IMR-90 (cell line): ENCODE measurements around the gene CNDP2. TPM values are rescaled to one million over a fixed set of nuclear protein-coding genes. Genes with fewer than 3 reads are reported as not detected.

Experiments
- ATAC-seq: fragments of 200-7000 bp; cut with Tn5 transposase; 2 replicates; pipeline ENCODE4 v1.9.1; 2020; ENCODE audit warnings: low read depth, mild to moderate bottlenecking, moderate library complexity
- BruUV-seq: library from RNA; stranded (reverse); fragments of 400-500 nt; replicated peaks from 2 replicates; lab custom pipeline; 2021; lab: Mats Ljungman, UMichigan
- CTCF ChIA-PET: fragments of 300-600 bp; formaldehyde crosslinking; extraction: SDS; loops from one replicate; lab custom pipeline; 2021; ENCODE audit warnings: antibody characterized with exemption; lab: Yijun Ruan, JAX
- POLR2A ChIA-PET: fragments of 300-600 bp; sonication (Branson Sonifier 250); formaldehyde crosslinking; loops from one replicate; lab custom pipeline; 2022; ENCODE audit warnings: antibody characterized with exemption; ENCODE audit not compliant: unreplicated experiment; lab: Charles Lee
- DNase-seq: peaks from one replicate; pipeline ENCODE4 v3.0.0; 2013
- H2AFZ ChIP-seq: replicated peaks from 2 replicates; pipeline ENCODE3; 2013; ENCODE audit warnings: low read length, mild to moderate bottlenecking; ENCODE audit not compliant: poor library complexity
- H2AK5ac ChIP-seq: 2 replicates; pipeline ENCODE4 v1.6.1; 2013; ENCODE audit warnings: low read depth, low read length, inconsistent platforms
- H2AK9ac ChIP-seq: replicated peaks from 2 replicates; pipeline ENCODE3; 2013; ENCODE audit warnings: mild to moderate bottlenecking, low read depth, low read length, moderate library complexity; ENCODE audit not compliant: poor library complexity
- H2BK120ac ChIP-seq: 2 replicates; pipeline ENCODE4 v1.6.1; 2013; ENCODE audit warnings: low read depth, low read length, inconsistent platforms
- H2BK15ac ChIP-seq: 3 replicates; pipeline ENCODE4 v1.6.1; 2013; ENCODE audit warnings: low read depth, low read length, inconsistent platforms
- H2BK20ac ChIP-seq: 2 replicates; pipeline ENCODE4 v1.6.1; 2013; ENCODE audit warnings: low read depth, mild to moderate bottlenecking, inconsistent platforms, low read length, moderate library complexity
- H2BK5ac ChIP-seq: 2 replicates; pipeline ENCODE4 v1.6.1; 2013; ENCODE audit warnings: mild to moderate bottlenecking, low read depth, low read length, inconsistent platforms; ENCODE audit not compliant: poor library complexity, severe bottlenecking
- H3K14ac ChIP-seq: replicated peaks from 2 replicates; pipeline ENCODE4 v1.6.1; 2013; ENCODE audit warnings: low read depth, low read length, inconsistent platforms
- H3K18ac ChIP-seq: 2 replicates; pipeline ENCODE4 v1.6.1; 2013; ENCODE audit warnings: low read depth, low read length, control low read depth
- H3K23ac ChIP-seq: 2 replicates; pipeline ENCODE4 v1.6.1; 2013; ENCODE audit warnings: low read depth, low read length, inconsistent platforms
- H3K27ac ChIP-seq: 2 replicates; pipeline ENCODE4 v1.5.1; 2013; ENCODE audit warnings: mild to moderate bottlenecking, control low read depth, low read length; ENCODE audit not compliant: insufficient read depth
- H3K27me3 ChIP-seq: 2 replicates; pipeline ENCODE4 v1.6.1; 2013; ENCODE audit warnings: low read length; ENCODE audit not compliant: control insufficient read depth, insufficient read depth
- H3K36me3 ChIP-seq: 2 replicates; pipeline ENCODE4 v1.6.1; 2013; ENCODE audit warnings: low read length, mixed read lengths; ENCODE audit not compliant: control insufficient read depth, insufficient read depth
- H3K4ac ChIP-seq: 2 replicates; pipeline ENCODE4 v1.6.1; 2013; ENCODE audit warnings: low read depth, low read length, inconsistent platforms
- H3K4me1 ChIP-seq: 2 replicates; pipeline ENCODE4 v1.6.1; 2013; ENCODE audit warnings: low read length, mixed read lengths; ENCODE audit not compliant: control insufficient read depth, insufficient read depth
- H3K4me2 ChIP-seq: 2 replicates; pipeline ENCODE4 v1.6.1; 2013; ENCODE audit warnings: low read depth, mild to moderate bottlenecking, control low read depth, low read length, moderate library complexity
- H3K4me3 ChIP-seq: 2 replicates; pipeline ENCODE4 v1.5.1; 2013; ENCODE audit warnings: low read depth, mild to moderate bottlenecking, control low read depth, low read length, moderate library complexity; ENCODE audit not compliant: insufficient read depth
- H3K56ac ChIP-seq: 2 replicates; pipeline ENCODE4 v1.6.1; 2013; ENCODE audit warnings: low read length, inconsistent platforms; ENCODE audit not compliant: insufficient read depth; ENCODE audit errors: extremely low read depth
- H3K79me1 ChIP-seq, 2 experiments: 2 replicates each; pipeline ENCODE4 v1.6.1; 2013; ENCODE audit warnings: low read length in 2 of 2, inconsistent platforms in 1 of 2, low read depth in 1 of 2
- H3K9ac ChIP-seq: 2 replicates; pipeline ENCODE4 v1.6.1; 2013; ENCODE audit warnings: low read depth, low read length, control low read depth
- H3K9me1 ChIP-seq: 2 replicates; pipeline ENCODE4 v1.6.1; 2013; ENCODE audit warnings: low read length, inconsistent platforms; ENCODE audit not compliant: insufficient read depth
- H3K9me3 ChIP-seq: 2 replicates; pipeline ENCODE4 v1.6.1; 2013; ENCODE audit warnings: low read length; ENCODE audit not compliant: control insufficient read depth, insufficient read depth
- H4K20me1 ChIP-seq: 2 replicates; pipeline ENCODE4 v1.6.1; 2013; ENCODE audit warnings: low read length, inconsistent platforms; ENCODE audit not compliant: insufficient read depth
- H4K5ac ChIP-seq: 2 replicates; pipeline ENCODE4 v1.6.1; 2013; ENCODE audit warnings: mild to moderate bottlenecking, low read depth, low read length, control low read depth
- H4K8ac ChIP-seq, 2 experiments: 2 replicates each; pipeline ENCODE4 v1.6.1; 2013; ENCODE audit warnings: low read depth in 2 of 2, low read length in 2 of 2, control low read depth in 1 of 2, inconsistent platforms in 1 of 2
- H4K91ac ChIP-seq: 2 replicates; pipeline ENCODE4 v1.6.1; 2013; ENCODE audit warnings: low read depth, low read length, inconsistent platforms; ENCODE audit not compliant: insufficient read depth
- BHLHE40 ChIP-seq: fragments of 150-350 bp; IDR thresholded peaks from 2 replicates; pipeline ENCODE4 v1.6.1; 2016; ENCODE audit warnings: mild to moderate bottlenecking, low read depth, low read length
- CHD1 ChIP-seq: IDR thresholded peaks from 2 replicates; pipeline ENCODE4 v1.6.1; 2012; ENCODE audit warnings: low read depth, low read length, improper control_type of control experiment
- MAFK ChIP-seq: IDR thresholded peaks from 2 replicates; pipeline ENCODE4 v1.6.1; 2012; ENCODE audit warnings: low read depth, low read length, improper control_type of control experiment
- MAZ ChIP-seq: IDR thresholded peaks from 2 replicates; pipeline ENCODE4 v1.6.1; 2012; ENCODE audit warnings: low read depth, mild to moderate bottlenecking, low read length, improper control_type of control experiment, moderate library complexity, borderline replicate concordance
- NFE2L2 ChIP-seq: fragments of 150-350 bp; IDR thresholded peaks from 2 replicates; pipeline ENCODE4 v1.6.1; 2016; ENCODE audit warnings: low read depth, mild to moderate bottlenecking, low read length
- POLR2A ChIP-seq: IDR thresholded peaks from 2 replicates; pipeline ENCODE4 v1.6.1; 2012; ENCODE audit warnings: mild to moderate bottlenecking, low read depth, low read length
- RAD21 ChIP-seq: IDR thresholded peaks from 2 replicates; pipeline ENCODE4 v1.6.1; 2012; ENCODE audit warnings: low read length, improper control_type of control experiment
- SMC3 ChIP-seq: fragments of 150-350 bp; IDR thresholded peaks from 2 replicates; pipeline ENCODE4 v1.6.1; 2016; ENCODE audit warnings: low read depth, mild to moderate bottlenecking, antibody characterized with exemption, low read length, moderate library complexity
- WGBS, 2 experiments: methylation state at CpG; one replicate each; pipeline versions ENCODE4 v1.1.5 to v1.1.7; 2013; ENCODE audit warnings: missing lambda C conversion rate in 2 of 2; ENCODE audit not compliant: insufficient read length in 1 of 2; ENCODE audit errors: extremely low coverage in 2 of 2; 5-methylcytosine and 5-hydroxymethylcytosine counted together
- dilution Hi-C: fragments of 300-500 bp; cut with HindIII; formaldehyde crosslinking; loops from one replicate; pipeline ENCODE4 v1.14.3; 2018; ENCODE audit warnings: low sequenced_read_pairs; ENCODE audit not compliant: unreplicated experiment
- in situ Hi-C: fragments of 300-500 bp; cut with MboI; formaldehyde crosslinking; loops from 3 replicates; pipeline ENCODE4 v1.14.3; 2019; ENCODE audit warnings: low sequenced_read_pairs, inconsistent platforms, mixed read lengths
- intact Hi-C: fragments of 100-400 bp; cut with micrococcal nuclease; formaldehyde crosslinking; loops from 2 replicates; pipeline ENCODE4 v1.10.0; 2022
- polyA plus RNA-seq, 3 experiments: library from polyadenylated mRNA; depleted of rRNA; stranded (reverse); fragments of >200 nt; gene quantifications; 2 replicates each; pipeline ENCODE4 v1.2.3, GENCODE V29; 2012; ENCODE audit warnings: low replicate concordance in 1 of 3
- total RNA-seq: library from RNA; depleted of rRNA; stranded (reverse); fragments of >200 nt; gene quantifications from 2 replicates; pipeline ENCODE4 v1.2.3, GENCODE V29; 2012
- TF ChIP-seq, protein P1 (sequence below): conservative IDR thresholded peaks from 2 replicates; pipeline ENCODE4 v1.5.1; 2012; ENCODE audit warnings: mild to moderate bottlenecking, low read depth, low read length, improper control_type of control experiment
- TF ChIP-seq, protein P2 (sequence below): fragments of 150-350 bp; IDR thresholded peaks from 2 replicates; pipeline ENCODE4 v1.6.1; 2016; ENCODE audit warnings: low read depth, mild to moderate bottlenecking, low read length, moderate library complexity, borderline replicate concordance
- TF ChIP-seq, protein P3 (sequence below): fragments of 150-350 bp; IDR thresholded peaks from 2 replicates; pipeline ENCODE4 v1.6.1; 2017; ENCODE audit warnings: mild to moderate bottlenecking, antibody characterized with exemption, low read length, low read depth

CNDP2 gene
- total and polyA plus RNA-seq, 2 of the 4 experiments (the other 2 are of a cell fraction), result 52.0 to 67.9 TPM

DNA sequence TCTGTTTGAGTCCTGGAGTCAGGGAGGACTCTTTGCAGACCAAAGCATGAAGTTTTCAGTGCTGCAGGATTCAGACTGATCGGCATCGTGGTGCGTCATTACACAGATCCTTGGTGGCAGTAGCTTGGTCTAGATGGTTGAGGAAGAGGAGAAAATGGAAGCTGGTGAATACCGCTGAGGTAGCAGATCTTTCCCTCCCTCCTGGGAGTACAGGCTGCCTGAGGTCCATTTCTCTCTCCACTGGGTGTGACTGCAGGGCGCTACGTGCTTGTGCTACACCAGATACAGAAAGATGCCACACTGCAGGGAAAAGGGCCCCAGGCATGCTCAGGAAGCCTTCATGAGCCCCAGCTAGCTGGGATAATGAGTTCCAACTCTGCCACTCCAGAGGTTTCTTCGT is 34.9 kb downstream of the CNDP2 start:
- Histone ChIP-seq H3K9me3 (no peaks in the 10 kb centered on the region), H3K9me1 (no peaks in the 10 kb centered on the region), H4K20me1 (no peaks in the 10 kb centered on the region), H3K23ac (no peak overlapping the region), H3K27me3 (peaks cover 16% of the 10 kb centered on the region), H4K91ac (no peak overlapping the region), H3K4me1 (no peaks in the 10 kb centered on the region), H4K5ac (no peak overlapping the region), H3K18ac (no peak overlapping the region), H3K56ac (no peak overlapping the region), H2AK9ac (no peak overlapping the region), H2BK120ac (no peak overlapping the region), H4K8ac (no peak overlapping the region), H3K9ac (no peak overlapping the region), H3K79me1 (no peaks in the 10 kb centered on the region), H3K4me2 (no peak overlapping the region), H2AK5ac (no peak overlapping the region), H2BK15ac (no peak overlapping the region), H2AFZ (no peak overlapping the region), H3K14ac (no peak overlapping the region), H3K36me3 (no peaks in the 10 kb centered on the region), H2BK5ac (no peak overlapping the region), H3K27ac (no peak overlapping the region), H2BK20ac (no peak overlapping the region), H3K4me3 (no peak overlapping the region), H3K4ac (no peak overlapping the region)
- TF ChIP-seq, protein P1, sequence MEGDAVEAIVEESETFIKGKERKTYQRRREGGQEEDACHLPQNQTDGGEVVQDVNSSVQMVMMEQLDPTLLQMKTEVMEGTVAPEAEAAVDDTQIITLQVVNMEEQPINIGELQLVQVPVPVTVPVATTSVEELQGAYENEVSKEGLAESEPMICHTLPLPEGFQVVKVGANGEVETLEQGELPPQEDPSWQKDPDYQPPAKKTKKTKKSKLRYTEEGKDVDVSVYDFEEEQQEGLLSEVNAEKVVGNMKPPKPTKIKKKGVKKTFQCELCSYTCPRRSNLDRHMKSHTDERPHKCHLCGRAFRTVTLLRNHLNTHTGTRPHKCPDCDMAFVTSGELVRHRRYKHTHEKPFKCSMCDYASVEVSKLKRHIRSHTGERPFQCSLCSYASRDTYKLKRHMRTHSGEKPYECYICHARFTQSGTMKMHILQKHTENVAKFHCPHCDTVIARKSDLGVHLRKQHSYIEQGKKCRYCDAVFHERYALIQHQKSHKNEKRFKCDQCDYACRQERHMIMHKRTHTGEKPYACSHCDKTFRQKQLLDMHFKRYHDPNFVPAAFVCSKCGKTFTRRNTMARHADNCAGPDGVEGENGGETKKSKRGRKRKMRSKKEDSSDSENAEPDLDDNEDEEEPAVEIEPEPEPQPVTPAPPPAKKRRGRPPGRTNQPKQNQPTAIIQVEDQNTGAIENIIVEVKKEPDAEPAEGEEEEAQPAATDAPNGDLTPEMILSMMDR, result no peak
- TF ChIP-seq NFE2L2 (no peak), RAD21 (no peak), BHLHE40 (no peak), POLR2A (no peak), MAZ (no peak), MAFK (no peak), SMC3 (no peak), CHD1 (no peak)
- TF ChIP-seq, protein P2, sequence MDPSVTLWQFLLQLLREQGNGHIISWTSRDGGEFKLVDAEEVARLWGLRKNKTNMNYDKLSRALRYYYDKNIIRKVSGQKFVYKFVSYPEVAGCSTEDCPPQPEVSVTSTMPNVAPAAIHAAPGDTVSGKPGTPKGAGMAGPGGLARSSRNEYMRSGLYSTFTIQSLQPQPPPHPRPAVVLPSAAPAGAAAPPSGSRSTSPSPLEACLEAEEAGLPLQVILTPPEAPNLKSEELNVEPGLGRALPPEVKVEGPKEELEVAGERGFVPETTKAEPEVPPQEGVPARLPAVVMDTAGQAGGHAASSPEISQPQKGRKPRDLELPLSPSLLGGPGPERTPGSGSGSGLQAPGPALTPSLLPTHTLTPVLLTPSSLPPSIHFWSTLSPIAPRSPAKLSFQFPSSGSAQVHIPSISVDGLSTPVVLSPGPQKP, result no peak
- TF ChIP-seq, protein P3, sequence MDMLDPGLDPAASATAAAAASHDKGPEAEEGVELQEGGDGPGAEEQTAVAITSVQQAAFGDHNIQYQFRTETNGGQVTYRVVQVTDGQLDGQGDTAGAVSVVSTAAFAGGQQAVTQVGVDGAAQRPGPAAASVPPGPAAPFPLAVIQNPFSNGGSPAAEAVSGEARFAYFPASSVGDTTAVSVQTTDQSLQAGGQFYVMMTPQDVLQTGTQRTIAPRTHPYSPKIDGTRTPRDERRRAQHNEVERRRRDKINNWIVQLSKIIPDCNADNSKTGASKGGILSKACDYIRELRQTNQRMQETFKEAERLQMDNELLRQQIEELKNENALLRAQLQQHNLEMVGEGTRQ, result no peak
- ChIA-PET CTCF (interaction anchor here (0.7 kb wide), 1 partner anchor 178 kb away, joined by 3 read pairs; no protein-coding TSS in a partner anchor), POLR2A (no interaction called here)
- in situ Hi-C loops (no loop called here), dilution Hi-C loops (no loop called here), intact Hi-C loops (no loop called here)
- no TSS peak for BruUV-seq
- DNase-seq (no peak), ATAC-seq (no peak)
- WGBS, 2 experiments, result 100% methylated on average over 1 of the region's 7 CpGs; no CpG with 5 or more reads in 1 of the 2 experiments
